Large intestine (tissue), 3 donors: ENCODE measurements around the gene OR13C3. TPM values are rescaled to one million over a fixed set of nuclear protein-coding genes. Genes with fewer than 3 reads are reported as not detected.
"Not testable (repeated sequence)": the region's sequence is repeated elsewhere in the genome, so short reads cannot be mapped to it uniquely, and the experiment has no call there.

Experiments
- DNase-seq, 2 donors: peaks; one replicate each; pipeline versions ENCODE4 v3.0.0 to v3.0.0-alpha.2; 2013
- H3K27ac ChIP-seq: one replicate; pipeline ENCODE4 v1.5.1; 2013; ENCODE audit warnings: low read length
- H3K27me3 ChIP-seq: 2 replicates; pipeline ENCODE4 v1.6.1; 2013; ENCODE audit warnings: low read length; ENCODE audit not compliant: control insufficient read depth, insufficient read depth
- H3K36me3 ChIP-seq: 2 replicates; pipeline ENCODE4 v1.6.1; 2013; ENCODE audit warnings: low read length; ENCODE audit not compliant: control insufficient read depth, insufficient read depth
- H3K4me1 ChIP-seq: one replicate; pipeline ENCODE4 v1.6.1; 2013; ENCODE audit warnings: low read length; ENCODE audit not compliant: control insufficient read depth, insufficient read depth
- H3K4me3 ChIP-seq: one replicate; pipeline ENCODE4 v1.5.1; 2013; ENCODE audit warnings: low read length
- H3K9me3 ChIP-seq: one replicate; pipeline ENCODE4 v1.6.1; 2013; ENCODE audit warnings: mild to moderate bottlenecking, low read depth, low read length, moderate library complexity; ENCODE audit not compliant: control insufficient read depth
- WGBS: methylation state at CpG from one replicate; pipeline ENCODE4 v1.1.5; 2013; ENCODE audit warnings: low lambda C conversion rate; ENCODE audit not compliant: insufficient coverage; 5-methylcytosine and 5-hydroxymethylcytosine counted together
- polyA plus RNA-seq: library from polyadenylated mRNA; unstranded; fragments of 120-200 nt; gene quantifications from one replicate; pipeline ENCODE4 v1.2.1, GENCODE V29; 2013

Gene OR13C3
- polyA plus RNA-seq, 1 donor = 0.04 TPM

DNA sequence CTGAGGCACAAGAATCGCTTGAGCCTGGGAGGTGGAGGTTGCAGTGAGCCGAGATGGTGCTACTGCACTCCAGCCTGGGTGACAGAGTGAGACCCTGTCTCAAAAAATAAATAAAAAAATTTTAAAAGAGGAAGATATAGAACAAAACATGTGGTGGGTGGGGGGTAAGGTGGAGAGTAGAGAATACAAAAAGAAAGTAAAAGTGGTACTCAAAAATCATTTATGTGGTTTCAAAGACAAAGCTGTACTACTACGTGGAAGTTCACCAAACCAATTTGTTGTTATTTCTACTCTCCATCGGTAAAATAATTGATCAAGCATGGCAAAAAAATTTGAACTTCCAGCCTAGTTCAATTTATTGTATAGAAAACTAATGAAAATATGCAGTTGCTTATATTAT is 8.0 kb upstream of the OR13C3 start:
- Histone ChIP-seq H3K27me3 (no peaks in the 10 kb centered on the region), H3K4me3 (no peak overlapping the region), H3K27ac (no peak overlapping the region), H3K4me1 (no peaks in the 10 kb centered on the region), H3K36me3 (no peaks in the 10 kb centered on the region), H3K9me3 (no peaks in the 10 kb centered on the region)
- WGBS = 90% methylated on average over 2 of the region's 4 CpGs
- DNase-seq = no peak

DNA sequence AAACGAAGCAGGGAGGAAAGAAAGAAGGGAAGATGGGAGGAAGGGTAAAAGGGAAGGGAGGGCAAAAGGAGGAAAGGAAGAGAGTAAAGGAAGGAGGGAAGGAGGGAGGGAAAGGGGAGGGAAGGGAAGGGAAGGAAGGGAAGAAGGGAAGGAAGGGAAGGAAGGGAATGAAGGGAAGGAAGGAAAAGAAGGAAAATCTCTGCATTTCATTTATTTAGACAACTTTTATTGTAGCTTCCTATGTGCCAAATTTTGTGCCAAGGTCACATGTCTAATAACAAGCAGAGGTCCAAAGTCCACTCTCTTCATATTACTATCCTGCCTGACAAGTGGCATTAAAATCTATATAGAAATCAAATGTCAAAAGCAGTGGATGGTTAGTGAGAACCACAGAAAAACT is 2.6 kb upstream of the OR13C3 start:
- no peaks in the 10 kb centered on the region for H3K36me3 ChIP-seq
- H3K4me3 ChIP-seq = no peak overlapping the region
- no peaks in the 10 kb centered on the region for H3K4me1 ChIP-seq
- no peak for DNase-seq
- no peaks in the 10 kb centered on the region for H3K9me3 ChIP-seq
- WGBS = 61% methylated on average over 1 of the region's 1 CpG
- no peaks in the 10 kb centered on the region for H3K27me3 ChIP-seq
- H3K27ac ChIP-seq = no peak overlapping the region

DNA sequence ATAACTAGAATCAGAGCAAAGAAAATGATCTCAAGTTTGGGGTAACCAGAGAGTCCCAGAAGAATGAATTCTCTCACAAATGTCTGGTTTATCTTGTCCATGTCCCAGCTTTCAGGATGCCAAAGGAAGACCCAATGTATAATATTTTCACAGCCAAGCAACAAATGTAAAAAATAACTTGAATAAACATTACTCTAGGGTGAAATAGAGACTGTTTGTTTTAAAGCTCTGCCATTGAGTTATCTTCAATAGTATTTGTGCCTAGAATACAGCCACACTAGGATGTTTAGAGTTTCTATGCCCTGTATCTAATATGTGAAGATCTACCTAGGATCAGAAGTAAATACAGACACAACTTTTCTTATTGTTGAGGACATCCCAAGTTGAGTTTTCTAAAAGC is 9.5 kb downstream of the OR13C3 start, which contains the start of gene OR13C4:
Gene OR13C4, minus strand, starts transcription at position 101 of the 400 bp plus-strand sequence. Its CDS starts 0 bp downstream, at position 101.
- Histone ChIP-seq H3K4me3 (no peak within 1 kb of the TSS), H3K36me3 (no peaks in the 10 kb centered on the region), H3K9me3 (no peaks in the 10 kb centered on the region), H3K4me1 (no peaks in the 10 kb centered on the region), H3K27ac (no peak within 1 kb of the TSS), H3K27me3 (no peaks in the 10 kb centered on the region)
- DNase-seq = no peak

DNA sequence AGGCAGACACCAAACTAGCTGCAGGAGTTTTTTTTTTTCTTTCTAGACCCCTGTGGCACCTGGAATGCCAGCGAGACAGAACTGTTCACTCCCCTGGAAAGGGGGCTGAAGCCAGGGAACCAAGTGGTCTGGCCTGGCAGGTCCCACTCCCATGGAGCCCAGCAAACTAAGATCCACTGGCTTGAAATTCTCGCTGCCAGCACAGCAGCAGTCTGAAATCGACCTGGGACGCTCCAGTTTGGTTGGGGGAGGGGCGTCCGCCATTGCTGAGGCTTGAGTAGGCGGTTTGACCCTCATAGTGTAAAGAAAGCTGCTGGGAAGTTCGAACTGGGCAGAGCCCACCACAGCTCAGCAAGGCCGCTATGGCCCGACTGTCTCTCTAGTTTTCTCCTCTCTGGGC is 16.4 kb downstream of the OR13C3 start:
- not testable (repeated sequence) for DNase-seq, H3K4me1 ChIP-seq, H3K9me3 ChIP-seq, H3K4me3 ChIP-seq, H3K27me3 ChIP-seq, H3K27ac ChIP-seq, H3K36me3 ChIP-seq
- WGBS = no CpG with 5 or more reads among the region's 10 CpGs

DNA sequence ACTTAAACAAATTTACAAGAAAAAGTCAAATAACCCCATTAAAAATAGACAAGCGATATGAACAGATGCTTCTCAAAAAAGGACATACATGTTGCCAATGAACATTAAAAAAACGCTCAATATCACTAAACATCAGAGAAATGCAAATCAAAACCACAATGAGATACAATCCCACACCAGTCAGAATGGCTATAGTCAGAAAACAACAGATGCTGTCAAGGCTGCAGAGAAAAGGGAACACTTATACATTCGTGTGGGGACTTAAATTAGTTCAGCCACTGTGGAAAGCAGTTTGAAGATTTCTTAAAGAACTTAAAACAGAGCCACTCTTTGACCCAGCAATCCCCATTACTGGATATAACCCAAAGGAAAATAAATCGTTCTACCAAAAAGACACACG is 21.8 kb downstream of the OR13C3 start:
- no peak for DNase-seq
- Histone ChIP-seq H3K4me3 (no peak overlapping the region), H3K27me3 (no peaks in the 10 kb centered on the region), H3K4me1 (no peaks in the 10 kb centered on the region), H3K9me3 (no peaks in the 10 kb centered on the region), H3K36me3 (no peaks in the 10 kb centered on the region), H3K27ac (no peak overlapping the region)
- 50% methylated on average over 2 of the region's 5 CpGs for WGBS

DNA sequence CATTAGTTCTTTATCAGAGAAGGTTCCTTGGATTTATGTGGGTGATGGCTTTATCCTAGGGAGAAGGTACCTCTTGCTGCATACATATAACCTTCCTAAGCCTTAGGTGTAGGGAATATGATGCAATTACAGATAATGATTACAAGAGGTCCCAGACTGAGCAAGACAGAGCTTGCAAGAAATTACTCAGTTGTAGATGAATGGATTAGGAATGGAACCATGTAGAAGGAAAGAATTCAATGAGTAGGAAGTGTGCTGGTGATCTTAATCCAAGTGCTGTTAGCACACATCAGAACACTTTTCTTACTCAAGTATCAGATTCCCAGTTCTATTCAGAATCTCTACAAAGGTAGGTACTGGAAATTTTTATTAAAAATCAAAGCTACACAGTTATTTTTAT is 30.1 kb downstream of the OR13C3 start:
- Histone ChIP-seq H3K9me3 (no peaks in the 10 kb centered on the region), H3K4me3 (no peak overlapping the region)

DNA sequence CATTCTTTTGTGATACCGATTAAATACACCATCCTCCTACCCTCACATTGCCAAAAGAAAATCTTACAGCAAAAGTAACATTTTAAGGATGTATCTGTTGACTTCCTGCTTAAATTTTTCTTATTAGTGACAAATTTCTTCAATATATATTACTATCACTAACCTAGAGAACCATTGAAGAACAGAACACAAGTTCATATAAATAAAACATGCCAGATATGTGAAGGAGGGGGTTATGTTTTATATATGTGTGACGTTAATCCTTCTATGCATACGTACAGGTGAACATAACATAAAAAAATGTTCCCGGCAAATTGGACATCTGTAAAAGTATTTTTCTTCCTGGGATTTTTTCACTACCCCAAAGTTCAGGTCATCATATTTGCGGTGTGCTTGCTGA is 32.7 kb downstream of the OR13C3 start, which contains the start of gene OR13F1:
Gene OR13F1, plus strand, starts transcription at position 301 of the 400 bp plus-strand sequence. Its CDS starts 0 bp downstream, at position 301.
- WGBS = 89% methylated on average over 3 of the region's 5 CpGs

More for the DNA sequence above, 30.1 kb downstream of the OR13C3 start:
- Histone ChIP-seq H3K36me3 (no peaks in the 10 kb centered on the region), H3K27me3 (no peaks in the 10 kb centered on the region), H3K27ac (no peak overlapping the region), H3K4me1 (no peaks in the 10 kb centered on the region)
- DNase-seq = no peak

DNA sequence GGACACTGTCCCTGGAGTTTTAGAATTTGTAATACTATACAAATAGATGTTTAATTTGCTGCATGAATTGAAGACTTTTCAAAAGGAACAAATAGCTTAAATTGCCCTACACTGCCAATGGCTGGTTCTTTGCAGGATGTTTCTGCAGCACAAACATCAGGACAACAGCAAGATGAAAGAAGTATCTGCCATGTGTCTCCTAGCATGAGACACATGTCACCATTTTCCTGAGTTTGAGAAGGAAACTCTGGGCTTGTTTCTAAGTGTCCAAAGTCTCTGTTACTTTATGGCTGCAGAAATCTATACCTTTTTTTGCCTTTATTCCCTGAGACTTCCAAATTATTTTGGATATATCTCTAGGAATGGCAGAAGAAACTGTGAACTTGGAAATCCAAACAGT is 33.2 kb downstream of the OR13C3 start:
- H3K27me3 ChIP-seq = no peaks in the 10 kb centered on the region
- no peaks in the 10 kb centered on the region for H3K36me3 ChIP-seq
- H3K9me3 ChIP-seq = no peaks in the 10 kb centered on the region
- H3K27ac ChIP-seq = no peak overlapping the region
- DNase-seq = no peak
- H3K4me1 ChIP-seq = no peaks in the 10 kb centered on the region
- H3K4me3 ChIP-seq = no peak overlapping the region

More for the DNA sequence above, 32.7 kb downstream of the OR13C3 start, which contains the start of gene OR13F1:
- H3K27ac ChIP-seq = no peak within 1 kb of the TSS
- no peaks in the 10 kb centered on the region for H3K27me3 ChIP-seq
- H3K4me1 ChIP-seq = no peaks in the 10 kb centered on the region
- no peak for DNase-seq
- H3K36me3 ChIP-seq = no peaks in the 10 kb centered on the region
- H3K4me3 ChIP-seq = no peak within 1 kb of the TSS
- no peaks in the 10 kb centered on the region for H3K9me3 ChIP-seq

DNA sequence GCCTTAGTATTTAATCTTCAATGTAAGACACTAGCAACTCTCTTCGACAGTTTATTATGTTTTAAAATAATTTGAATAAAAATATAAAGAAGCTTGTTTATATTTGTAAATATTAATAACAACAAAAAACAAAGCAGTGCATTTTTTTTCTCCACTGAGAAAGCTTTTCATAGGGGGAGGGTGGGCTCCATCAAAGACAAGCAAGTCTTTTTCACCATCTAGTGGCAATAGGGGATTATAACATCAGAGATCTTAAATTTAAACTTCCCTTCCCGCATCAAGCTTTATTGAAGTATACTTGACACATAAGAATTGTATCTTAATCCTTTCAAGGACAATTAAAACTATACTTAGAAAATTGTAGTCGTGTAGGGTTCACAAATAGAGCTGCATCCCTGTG is 41.8 kb downstream of the OR13C3 start:
- no peaks in the 10 kb centered on the region for H3K4me1 ChIP-seq
- H3K27me3 ChIP-seq = no peaks in the 10 kb centered on the region
- no peak for DNase-seq
- 17% methylated on average over 2 of the region's 3 CpGs for WGBS
- no peak overlapping the region for H3K4me3 ChIP-seq
- no peaks in the 10 kb centered on the region for H3K36me3 ChIP-seq
- peaks cover 4% of the 10 kb centered on the region for H3K9me3 ChIP-seq
- H3K27ac ChIP-seq = no peak overlapping the region

Other genes with a start within 250 kb of the OR13C3 start
- gene OR13F1, start 32.6 kb downstream of the OR13C3 start, polyA plus RNA-seq = not detected
- gene OR13C4, start 9.6 kb downstream of the OR13C3 start, polyA plus RNA-seq = not detected
- gene OR13C8, start 32.3 kb upstream of the OR13C3 start, polyA plus RNA-seq = not detected
- gene OR13C5, start 62.6 kb upstream of the OR13C3 start, polyA plus RNA-seq = not detected
- gene OR13C2, start 68.8 kb upstream of the OR13C3 start, polyA plus RNA-seq = not detected
- not detected for gene OR13C9, start 81.3 kb upstream of the OR13C3 start, polyA plus RNA-seq
- gene OR13D1, start 157.7 kb upstream of the OR13C3 start, polyA plus RNA-seq = not detected
- gene NIPSNAP3A, start 210.8 kb upstream of the OR13C3 start, polyA plus RNA-seq = 48.8 TPM
- 4.6 TPM for gene NIPSNAP3B, start 227.3 kb upstream of the OR13C3 start, polyA plus RNA-seq